ENCODE results near the gene ELFN2.

DNA sequence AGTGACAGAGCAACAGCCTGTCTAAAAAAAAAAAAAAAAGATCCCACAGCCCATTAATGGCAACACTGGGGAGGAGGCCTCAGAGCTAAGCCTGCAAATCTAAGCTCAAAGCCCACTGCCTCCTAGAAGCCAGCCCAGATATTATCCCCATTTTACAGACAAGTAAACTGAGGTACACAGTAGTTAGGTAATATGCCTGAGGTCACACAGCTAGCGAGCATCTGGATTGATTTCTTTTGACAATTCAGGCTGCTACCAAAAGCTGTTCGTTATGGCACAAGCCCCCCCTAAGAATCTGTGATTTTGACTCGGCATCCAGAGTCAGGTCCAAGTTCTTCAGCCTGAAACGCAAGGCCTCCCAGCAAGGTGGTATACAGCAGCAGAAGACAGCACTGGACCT lies 13.7 kb downstream of the ELFN2 start:
- TF ChIP-seq, protein P1, sequence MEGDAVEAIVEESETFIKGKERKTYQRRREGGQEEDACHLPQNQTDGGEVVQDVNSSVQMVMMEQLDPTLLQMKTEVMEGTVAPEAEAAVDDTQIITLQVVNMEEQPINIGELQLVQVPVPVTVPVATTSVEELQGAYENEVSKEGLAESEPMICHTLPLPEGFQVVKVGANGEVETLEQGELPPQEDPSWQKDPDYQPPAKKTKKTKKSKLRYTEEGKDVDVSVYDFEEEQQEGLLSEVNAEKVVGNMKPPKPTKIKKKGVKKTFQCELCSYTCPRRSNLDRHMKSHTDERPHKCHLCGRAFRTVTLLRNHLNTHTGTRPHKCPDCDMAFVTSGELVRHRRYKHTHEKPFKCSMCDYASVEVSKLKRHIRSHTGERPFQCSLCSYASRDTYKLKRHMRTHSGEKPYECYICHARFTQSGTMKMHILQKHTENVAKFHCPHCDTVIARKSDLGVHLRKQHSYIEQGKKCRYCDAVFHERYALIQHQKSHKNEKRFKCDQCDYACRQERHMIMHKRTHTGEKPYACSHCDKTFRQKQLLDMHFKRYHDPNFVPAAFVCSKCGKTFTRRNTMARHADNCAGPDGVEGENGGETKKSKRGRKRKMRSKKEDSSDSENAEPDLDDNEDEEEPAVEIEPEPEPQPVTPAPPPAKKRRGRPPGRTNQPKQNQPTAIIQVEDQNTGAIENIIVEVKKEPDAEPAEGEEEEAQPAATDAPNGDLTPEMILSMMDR (conservative IDR thresholded peaks at IDR 0.05; ENCODE audit: low read length) = no peak
- TF ChIP-seq EZH2phosphoT487 (IDR thresholded peaks at IDR 0.05; ENCODE audit: borderline replicate concordance, low read depth, low read length) = no peak

Data from OCI-LY7 (cell line).